ENCODE measurements around the gene YAF2.

DNA sequence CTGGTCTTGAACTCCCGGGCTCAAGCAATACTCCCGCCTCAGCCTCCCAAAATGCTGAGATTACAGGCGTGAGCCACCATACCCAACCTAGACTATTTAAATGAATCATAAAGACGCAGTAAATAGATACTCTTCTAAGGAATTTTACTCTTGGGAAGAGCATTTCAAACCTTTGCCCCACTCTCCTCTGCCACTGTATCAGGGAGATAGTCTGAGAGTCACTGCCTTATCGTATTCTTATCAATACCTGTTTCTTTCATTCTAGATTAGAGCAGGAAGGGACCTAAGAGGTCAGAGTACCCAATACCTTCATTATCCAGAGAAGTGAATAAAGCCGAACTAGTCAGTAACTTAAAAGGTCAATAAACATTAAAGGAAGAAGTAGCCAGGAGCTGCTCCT, 109.2 kb downstream of the YAF2 start:
- TF ChIP-seq, protein P1, sequence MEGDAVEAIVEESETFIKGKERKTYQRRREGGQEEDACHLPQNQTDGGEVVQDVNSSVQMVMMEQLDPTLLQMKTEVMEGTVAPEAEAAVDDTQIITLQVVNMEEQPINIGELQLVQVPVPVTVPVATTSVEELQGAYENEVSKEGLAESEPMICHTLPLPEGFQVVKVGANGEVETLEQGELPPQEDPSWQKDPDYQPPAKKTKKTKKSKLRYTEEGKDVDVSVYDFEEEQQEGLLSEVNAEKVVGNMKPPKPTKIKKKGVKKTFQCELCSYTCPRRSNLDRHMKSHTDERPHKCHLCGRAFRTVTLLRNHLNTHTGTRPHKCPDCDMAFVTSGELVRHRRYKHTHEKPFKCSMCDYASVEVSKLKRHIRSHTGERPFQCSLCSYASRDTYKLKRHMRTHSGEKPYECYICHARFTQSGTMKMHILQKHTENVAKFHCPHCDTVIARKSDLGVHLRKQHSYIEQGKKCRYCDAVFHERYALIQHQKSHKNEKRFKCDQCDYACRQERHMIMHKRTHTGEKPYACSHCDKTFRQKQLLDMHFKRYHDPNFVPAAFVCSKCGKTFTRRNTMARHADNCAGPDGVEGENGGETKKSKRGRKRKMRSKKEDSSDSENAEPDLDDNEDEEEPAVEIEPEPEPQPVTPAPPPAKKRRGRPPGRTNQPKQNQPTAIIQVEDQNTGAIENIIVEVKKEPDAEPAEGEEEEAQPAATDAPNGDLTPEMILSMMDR (conservative IDR thresholded peaks at IDR 0.05), result no peak
- no peak for TF ChIP-seq ZFX (IDR thresholded peaks at IDR 0.05)
